ENCODE data around the gene TTLL11. TPM values are rescaled to one million over a fixed set of nuclear protein-coding genes. Genes with fewer than 3 reads are reported as not detected.

The TTLL11 gene
- total RNA-seq, 4 donors from 2014 or later: 9.1 to 14.6 (median 9.7) TPM

DNA sequence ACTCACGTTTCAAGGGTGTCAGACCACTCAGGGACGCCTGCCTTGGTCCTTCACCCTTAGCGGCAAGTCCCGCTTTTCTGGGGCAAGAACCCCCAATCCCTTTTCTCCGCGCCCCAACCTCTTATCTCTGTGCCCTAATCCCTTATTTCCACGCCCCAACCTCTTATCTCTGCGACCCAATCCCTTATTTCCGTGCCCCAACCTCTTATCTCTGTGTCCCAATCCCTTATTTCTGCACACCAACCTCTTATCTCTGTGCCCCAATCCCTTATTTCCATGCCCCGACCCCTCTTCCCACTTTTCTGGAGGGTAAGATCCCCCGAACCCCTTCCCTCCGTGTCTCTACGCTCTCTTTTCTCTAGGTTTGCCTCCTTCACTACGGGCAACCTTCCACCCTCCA lies 302.3 kb downstream of the TTLL11 start:
- intact Hi-C loops (cut with DNase I; ENCODE audit: low total_unique reads): no loop called here
- no peak overlapping the region for H3K4me3 ChIP-seq (ENCODE audit: low read depth, poor library complexity, severe bottlenecking)
- 91 to 92% methylated on average over 14 of the region's 14 CpGs for WGBS, 2 donors

DNA sequence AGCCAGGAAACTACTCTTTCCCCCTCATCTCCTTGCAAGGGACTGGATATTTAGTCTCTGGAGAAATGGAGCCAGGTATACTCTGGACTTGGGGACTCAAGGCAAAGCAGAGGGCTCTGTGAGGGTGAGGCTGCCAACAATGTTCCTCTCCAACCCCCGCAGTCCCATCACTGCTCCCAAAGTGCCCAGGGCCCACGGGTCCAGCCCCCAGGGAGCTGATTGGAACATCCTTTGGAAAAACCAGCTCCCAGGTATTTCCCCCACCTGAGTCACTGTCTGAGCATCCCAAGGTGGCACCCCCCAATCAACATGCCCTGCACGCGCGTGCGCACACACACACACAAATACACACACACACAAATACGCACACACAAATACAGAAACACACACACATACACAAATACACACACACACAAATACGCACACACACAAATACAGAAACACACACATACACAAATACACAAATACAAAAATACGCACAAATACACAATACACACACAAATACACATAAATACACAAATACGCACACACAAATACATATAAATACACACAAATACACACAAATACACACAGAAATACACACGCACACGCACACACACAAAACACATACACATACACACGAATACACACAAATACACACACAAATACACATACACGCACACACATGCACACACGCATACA lies 304.3 kb downstream of the TTLL11 start:
- 87 to 92% methylated on average over 15 of the region's 15 CpGs for WGBS, 2 donors
- peak in 1 of 2 donors; percentile 45 for DNase-seq (ENCODE audit: low spot score in 2 of 2)
- TF ChIP-seq POLR2A (IDR thresholded peaks at IDR 0.05): no peak
- intact Hi-C loops (cut with DNase I; ENCODE audit: low total_unique reads): no loop called here
- no peak overlapping the region for H3K4me3 ChIP-seq (ENCODE audit: low read depth, poor library complexity, severe bottlenecking)

More for the DNA sequence above, 302.3 kb downstream of the TTLL11 start:
- no peak for TF ChIP-seq POLR2A (IDR thresholded peaks at IDR 0.05)
- TF ChIP-seq, protein P1, sequence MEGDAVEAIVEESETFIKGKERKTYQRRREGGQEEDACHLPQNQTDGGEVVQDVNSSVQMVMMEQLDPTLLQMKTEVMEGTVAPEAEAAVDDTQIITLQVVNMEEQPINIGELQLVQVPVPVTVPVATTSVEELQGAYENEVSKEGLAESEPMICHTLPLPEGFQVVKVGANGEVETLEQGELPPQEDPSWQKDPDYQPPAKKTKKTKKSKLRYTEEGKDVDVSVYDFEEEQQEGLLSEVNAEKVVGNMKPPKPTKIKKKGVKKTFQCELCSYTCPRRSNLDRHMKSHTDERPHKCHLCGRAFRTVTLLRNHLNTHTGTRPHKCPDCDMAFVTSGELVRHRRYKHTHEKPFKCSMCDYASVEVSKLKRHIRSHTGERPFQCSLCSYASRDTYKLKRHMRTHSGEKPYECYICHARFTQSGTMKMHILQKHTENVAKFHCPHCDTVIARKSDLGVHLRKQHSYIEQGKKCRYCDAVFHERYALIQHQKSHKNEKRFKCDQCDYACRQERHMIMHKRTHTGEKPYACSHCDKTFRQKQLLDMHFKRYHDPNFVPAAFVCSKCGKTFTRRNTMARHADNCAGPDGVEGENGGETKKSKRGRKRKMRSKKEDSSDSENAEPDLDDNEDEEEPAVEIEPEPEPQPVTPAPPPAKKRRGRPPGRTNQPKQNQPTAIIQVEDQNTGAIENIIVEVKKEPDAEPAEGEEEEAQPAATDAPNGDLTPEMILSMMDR (IDR thresholded peaks at IDR 0.05): no peak
- DNase-seq (ENCODE audit: low spot score in 2 of 2): no peak

DNA sequence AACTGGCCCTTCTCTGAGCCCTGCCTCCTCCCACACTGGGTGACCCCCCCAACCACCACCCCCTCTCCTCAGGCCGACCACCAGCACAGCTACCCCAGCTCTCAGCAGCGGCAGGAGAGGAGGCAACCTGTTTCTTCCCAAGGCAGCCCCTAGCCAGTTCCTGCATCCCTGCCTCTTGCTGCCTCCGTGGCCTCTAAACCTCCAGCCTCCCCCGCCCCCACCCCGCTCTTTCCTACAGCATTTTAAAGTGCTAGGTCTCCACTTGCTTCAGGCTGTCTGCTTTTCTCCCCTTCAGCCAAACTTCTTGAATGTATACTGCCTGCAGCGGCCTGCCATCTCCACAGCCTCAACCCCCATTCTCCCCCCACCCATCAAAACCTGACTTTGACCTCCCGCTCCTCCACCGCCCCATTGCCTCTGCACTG lies 306.1 kb downstream of the TTLL11 start:
- DNase-seq (ENCODE audit: low spot score in 2 of 2): peak in 1 of 2 donors; percentile 76
- WGBS, 2 donors: 90 to 93% methylated on average over 8 of the region's 8 CpGs
- H3K4me3 ChIP-seq (ENCODE audit: low read depth, poor library complexity, severe bottlenecking): no peak overlapping the region
- TF ChIP-seq, protein P1 (IDR thresholded peaks at IDR 0.05): no peak
- no peak for TF ChIP-seq POLR2A (IDR thresholded peaks at IDR 0.05)
- intact Hi-C loops (cut with DNase I; ENCODE audit: low total_unique reads): no loop called here

DNA sequence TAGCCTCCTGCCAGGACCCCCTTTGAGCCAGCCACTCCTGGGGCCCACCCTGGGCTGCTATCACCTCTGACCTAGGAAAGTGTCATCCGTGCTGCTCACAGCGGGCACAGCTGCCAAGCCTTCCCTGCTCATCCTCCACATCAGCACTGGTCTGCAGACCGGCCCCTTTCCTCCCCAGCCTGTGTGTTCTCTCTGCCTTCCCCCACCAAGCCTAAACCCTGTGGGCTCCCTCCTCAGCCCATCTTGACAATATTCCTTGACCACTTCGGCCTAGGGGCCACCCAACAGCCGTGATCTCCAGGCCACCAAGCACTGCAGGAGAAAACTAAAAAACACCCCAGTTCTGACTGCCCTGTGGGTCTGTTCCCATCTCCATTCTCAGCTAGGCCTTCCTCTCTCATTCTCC lies 306.6 kb downstream of the TTLL11 start:
- no peak overlapping the region for H3K4me3 ChIP-seq (ENCODE audit: low read depth, poor library complexity, severe bottlenecking)
- 89 to 93% methylated on average over 5 of the region's 5 CpGs for WGBS, 2 donors
- DNase-seq (ENCODE audit: low spot score in 2 of 2): peak in 1 of 2 donors; percentile 74
- TF ChIP-seq, protein P1 (IDR thresholded peaks at IDR 0.05): no peak
- TF ChIP-seq POLR2A (IDR thresholded peaks at IDR 0.05): no peak
- intact Hi-C loops (cut with DNase I; ENCODE audit: low total_unique reads): no loop called here

DNA sequence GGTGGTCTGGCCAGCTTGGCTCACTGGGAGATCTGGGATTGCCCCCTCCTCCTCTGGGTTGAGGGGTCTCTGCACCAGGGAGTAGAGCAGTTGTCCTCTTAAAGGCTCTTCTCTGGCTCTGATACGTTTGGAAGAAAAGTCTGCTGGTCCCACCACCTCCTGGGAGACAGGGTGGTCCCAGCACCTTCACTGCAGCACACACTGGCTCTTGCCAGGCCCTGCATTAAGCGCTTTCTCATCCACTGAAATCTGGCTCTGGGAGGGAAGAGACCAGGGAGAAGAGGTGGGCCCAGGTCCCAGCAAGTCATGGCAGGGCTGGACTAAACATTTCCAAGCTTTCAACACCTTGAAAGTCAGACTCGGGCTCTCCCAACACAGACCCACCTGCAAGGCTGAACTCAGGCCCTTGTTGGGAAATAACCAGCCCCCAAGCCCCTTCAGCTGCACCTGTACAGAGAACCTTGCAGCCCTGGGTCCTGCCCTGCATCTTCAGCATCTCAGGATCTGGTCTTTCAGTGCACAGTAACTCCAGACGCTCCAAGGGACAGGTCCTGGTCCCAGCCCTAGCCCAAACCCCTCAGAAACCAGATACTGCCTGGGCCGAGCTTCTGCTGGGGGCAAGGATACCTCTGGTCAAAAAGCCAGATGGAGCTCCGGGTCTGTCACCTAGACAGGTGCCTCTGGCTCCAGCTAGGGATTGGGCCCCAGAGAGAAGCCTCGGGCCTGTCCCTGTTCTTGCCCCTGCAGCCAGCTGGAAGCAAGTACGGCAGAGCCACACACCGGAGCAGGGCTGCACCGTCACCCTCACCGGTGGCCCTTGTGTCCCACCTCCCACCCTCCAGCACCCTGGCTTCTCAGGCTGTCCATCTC lies 307.2 kb downstream of the TTLL11 start:
- DNase-seq (ENCODE audit: low spot score in 2 of 2): peak in 1 of 2 donors; percentile 83
- TF ChIP-seq POLR2A (IDR thresholded peaks at IDR 0.05): no peak
- TF ChIP-seq, protein P1 (IDR thresholded peaks at IDR 0.05): no peak
- H3K4me3 ChIP-seq (ENCODE audit: low read depth, poor library complexity, severe bottlenecking): no peak overlapping the region
- WGBS, 2 donors: 82 to 91% methylated on average over 8 to 10 of the region's 11 CpGs
- intact Hi-C loops (cut with DNase I; ENCODE audit: low total_unique reads): no loop called here

DNA sequence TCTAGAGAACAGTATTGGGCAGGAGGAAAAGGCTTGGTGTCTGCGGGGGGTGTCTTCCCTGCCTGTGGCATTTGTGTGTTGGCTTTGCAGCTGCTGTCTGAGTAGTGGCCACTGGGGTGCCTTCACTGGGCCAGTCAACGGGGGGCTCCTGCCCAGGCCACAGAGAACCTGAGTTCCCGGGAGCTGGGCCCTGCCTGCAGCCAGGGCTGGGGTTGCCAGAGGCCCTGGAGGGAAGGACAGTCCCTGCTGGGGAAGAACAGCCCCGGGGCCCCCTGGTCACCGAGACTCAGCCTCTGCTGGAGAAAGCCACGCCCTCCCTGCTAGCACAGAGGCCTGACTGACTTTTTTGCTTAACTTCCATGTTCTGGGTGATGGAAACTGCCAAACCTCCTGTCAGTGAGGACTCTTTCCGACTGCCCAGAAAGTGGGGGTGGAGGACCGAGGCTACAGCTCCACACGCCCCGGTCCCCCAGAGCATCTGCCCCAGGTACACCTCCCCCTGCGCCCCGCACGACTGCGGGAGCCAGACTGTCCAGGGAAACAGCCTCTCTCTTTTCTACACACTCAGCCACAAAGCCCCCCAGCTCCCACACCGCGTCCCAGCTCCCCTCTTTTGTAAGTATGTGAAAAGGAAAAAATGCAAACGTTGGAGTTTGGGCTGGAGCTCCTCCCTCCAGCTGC lies 308.2 kb downstream of the TTLL11 start:
- peak in 1 of 2 donors; percentile 79 for DNase-seq (ENCODE audit: low spot score in 2 of 2)
- WGBS, 2 donors: 80 to 81% methylated on average over 17 of the region's 17 CpGs
- intact Hi-C loops (cut with DNase I; ENCODE audit: low total_unique reads): no loop called here
- no peak for TF ChIP-seq POLR2A (IDR thresholded peaks at IDR 0.05)
- TF ChIP-seq, protein P1 (IDR thresholded peaks at IDR 0.05): no peak
- H3K4me3 ChIP-seq (ENCODE audit: low read depth, poor library complexity, severe bottlenecking): no peak overlapping the region
